Ascending aorta (tissue), 2 donors: ENCODE data around the gene LRP1B. TPM values are rescaled to one million over a fixed set of nuclear protein-coding genes. Genes with fewer than 3 reads are reported as not detected.

ENCODE experiments used
- DNase-seq, 2 donors: peaks; one replicate each; pipeline ENCODE4 v3.0.0-alpha.2; 2019; ENCODE audit warnings: low spot score in 2 of 2
- H3K27ac ChIP-seq, 2 donors: fragments of 200-600 bp; sonication (generic); one replicate each; pipeline ENCODE4 v1.5.1; 2016 to 2017; ENCODE audit warnings: mild to moderate bottlenecking in 1 of 2
- H3K27me3 ChIP-seq: fragments of 200-600 bp; sonication (generic); one replicate; pipeline ENCODE4 v1.5.1; 2017
- H3K36me3 ChIP-seq, 2 donors: fragments of 200-600 bp; sonication (generic); one replicate each; pipeline ENCODE4 v1.5.1; 2016
- H3K4me1 ChIP-seq, 2 donors: fragments of 200-600 bp; sonication (generic); one replicate each; pipeline ENCODE4 v1.5.1; 2016 to 2017; ENCODE audit warnings: mild to moderate bottlenecking in 1 of 2
- H3K4me3 ChIP-seq, 2 donors: fragments of 200-600 bp; sonication (generic); one replicate each; pipeline ENCODE4 v1.5.1; 2016 to 2017; ENCODE audit warnings: mild to moderate bottlenecking in 1 of 2
- H3K9me3 ChIP-seq, 2 donors: fragments of 200-600 bp; sonication (generic); one replicate each; pipeline ENCODE4 v1.5.1; 2016
- CTCF ChIP-seq, 3 experiments: fragments of 200-600 bp in 2 of 3; fragments of 450-650 bp in 1 of 3; sonication (generic) in 2 of 3; IDR thresholded peaks; one replicate each; pipeline ENCODE4 v1.5.1; 2016 to 2019; ENCODE audit warnings: antibody characterized with exemption in 3 of 3, mild to moderate bottlenecking in 1 of 3, moderate library complexity in 1 of 3
- intact Hi-C: fragments of 100-400 bp; cut with DNase I; formaldehyde crosslinking; loops from one replicate; pipeline ENCODE4 v1.15.1; 2023
- total RNA-seq: library from RNA; depleted of rRNA; stranded (reverse); fragments of >200 nt; gene quantifications from one replicate; pipeline ENCODE4 v1.1.0, GENCODE V29; 2016

Gene LRP1B
- total RNA-seq, 1 donor from 2014 or later, result not detected

- intact Hi-C loops, result no loop called here
Measured at GRCh38 chr2:142130111-142131009, 456 bp downstream of the LRP1B start.

DNA sequence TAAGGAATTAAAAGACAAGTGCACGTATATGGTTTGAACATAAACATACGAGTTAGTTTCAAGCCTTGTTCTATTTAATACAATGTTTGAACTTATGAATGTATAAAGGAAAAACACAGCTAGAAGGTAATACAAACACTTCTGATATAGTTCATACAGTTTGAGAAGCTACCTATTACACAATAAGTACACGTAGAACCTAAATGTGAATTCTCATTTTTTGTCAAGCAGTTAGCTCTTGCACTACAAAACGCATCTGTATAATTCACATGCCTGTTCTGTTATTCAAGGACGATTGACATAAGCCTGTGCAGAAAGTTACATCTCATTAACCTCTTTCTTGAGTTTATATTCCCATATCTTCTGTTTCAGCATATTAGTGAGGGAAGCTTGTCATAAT is 2.7 kb downstream of the LRP1B start:
- intact Hi-C loops, result no loop called here
- Histone ChIP-seq H3K36me3 (no peaks in the 10 kb centered on the region), H3K9me3 (no peaks in the 10 kb centered on the region), H3K4me1 (peaks cover 0 to 3% of the 10 kb centered on the region in 2 donors), H3K4me3 (no peak overlapping the region), H3K27ac (no peak overlapping the region), H3K27me3 (no peaks in the 10 kb centered on the region)
- TF ChIP-seq CTCF (IDR thresholded peaks at IDR 0.05), result no peak
- no peak for DNase-seq

More at GRCh38 chr2:142130111-142131009, 456 bp downstream of the LRP1B start:
- peak overlapping the region; percentile 57 to 73 for H3K4me3 ChIP-seq
- H3K9me3 ChIP-seq, result no peaks in the 10 kb centered on the region
- H3K27ac ChIP-seq, result no peak overlapping the region
- no peak for TF ChIP-seq CTCF (IDR thresholded peaks at IDR 0.05)
- H3K4me1 ChIP-seq, result peaks cover 0 to 3% of the 10 kb centered on the region in 2 donors
- H3K27me3 ChIP-seq, result no peaks in the 10 kb centered on the region
- no peaks in the 10 kb centered on the region for H3K36me3 ChIP-seq
- DNase-seq, result peak in 1 of 2 donors; percentile 63

- Histone ChIP-seq H3K27ac (no peak overlapping the region), H3K9me3 (no peaks in the 10 kb centered on the region), H3K4me1 (peaks cover 0 to 3% of the 10 kb centered on the region in 2 donors), H3K36me3 (no peaks in the 10 kb centered on the region), H3K27me3 (no peaks in the 10 kb centered on the region), H3K4me3 (no peak overlapping the region)
- DNase-seq, result no peak
- TF ChIP-seq CTCF (IDR thresholded peaks at IDR 0.05), result no peak
- intact Hi-C loops, result no loop called here
Measured at GRCh38 chr2:142127248-142127647, 3.6 kb downstream of the LRP1B start.

DNA sequence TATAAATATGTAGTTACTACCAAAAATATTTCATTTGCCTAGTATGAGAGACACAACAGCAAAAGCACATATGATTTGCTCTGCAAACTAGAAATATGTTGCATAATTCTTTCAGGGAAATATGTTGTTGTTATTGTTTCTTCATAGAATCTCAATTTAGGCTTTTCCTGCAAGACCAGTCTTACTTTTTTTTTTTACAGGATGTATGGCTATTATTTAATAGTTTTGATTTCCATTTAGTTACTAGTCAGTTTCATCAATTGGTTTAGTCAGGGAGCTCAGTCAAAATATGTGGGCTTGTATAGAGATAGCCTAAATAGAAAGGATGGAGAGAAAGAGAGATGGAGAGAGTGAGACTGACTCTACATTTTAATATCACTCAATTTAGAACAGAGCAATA is 6.1 kb downstream of the LRP1B start:
- Histone ChIP-seq H3K27me3 (no peaks in the 10 kb centered on the region), H3K36me3 (no peaks in the 10 kb centered on the region), H3K9me3 (no peaks in the 10 kb centered on the region), H3K27ac (no peak overlapping the region), H3K4me1 (no peaks in the 10 kb centered on the region), H3K4me3 (no peak overlapping the region)
- intact Hi-C loops, result no loop called here
- no peak for TF ChIP-seq CTCF (IDR thresholded peaks at IDR 0.05)
- no peak for DNase-seq

- no peak for DNase-seq
- no peak overlapping the region for H3K4me3 ChIP-seq
Measured at GRCh38 chr2:142119347-142119746, 11.5 kb downstream of the LRP1B start.

More at GRCh38 chr2:142119347-142119746, 11.5 kb downstream of the LRP1B start:
- Histone ChIP-seq H3K4me1 (no peaks in the 10 kb centered on the region), H3K36me3 (no peaks in the 10 kb centered on the region), H3K9me3 (no peaks in the 10 kb centered on the region), H3K27ac (no peak overlapping the region), H3K27me3 (no peaks in the 10 kb centered on the region)
- TF ChIP-seq CTCF (IDR thresholded peaks at IDR 0.05), result no peak
- intact Hi-C loops, result no loop called here
